ENCODE data around the gene LRCOL1.
"Not testable (repeated sequence)": the region's sequence is repeated elsewhere in the genome, so short reads cannot be mapped to it uniquely, and the experiment has no call there.

LRCOL1 gene

DNA sequence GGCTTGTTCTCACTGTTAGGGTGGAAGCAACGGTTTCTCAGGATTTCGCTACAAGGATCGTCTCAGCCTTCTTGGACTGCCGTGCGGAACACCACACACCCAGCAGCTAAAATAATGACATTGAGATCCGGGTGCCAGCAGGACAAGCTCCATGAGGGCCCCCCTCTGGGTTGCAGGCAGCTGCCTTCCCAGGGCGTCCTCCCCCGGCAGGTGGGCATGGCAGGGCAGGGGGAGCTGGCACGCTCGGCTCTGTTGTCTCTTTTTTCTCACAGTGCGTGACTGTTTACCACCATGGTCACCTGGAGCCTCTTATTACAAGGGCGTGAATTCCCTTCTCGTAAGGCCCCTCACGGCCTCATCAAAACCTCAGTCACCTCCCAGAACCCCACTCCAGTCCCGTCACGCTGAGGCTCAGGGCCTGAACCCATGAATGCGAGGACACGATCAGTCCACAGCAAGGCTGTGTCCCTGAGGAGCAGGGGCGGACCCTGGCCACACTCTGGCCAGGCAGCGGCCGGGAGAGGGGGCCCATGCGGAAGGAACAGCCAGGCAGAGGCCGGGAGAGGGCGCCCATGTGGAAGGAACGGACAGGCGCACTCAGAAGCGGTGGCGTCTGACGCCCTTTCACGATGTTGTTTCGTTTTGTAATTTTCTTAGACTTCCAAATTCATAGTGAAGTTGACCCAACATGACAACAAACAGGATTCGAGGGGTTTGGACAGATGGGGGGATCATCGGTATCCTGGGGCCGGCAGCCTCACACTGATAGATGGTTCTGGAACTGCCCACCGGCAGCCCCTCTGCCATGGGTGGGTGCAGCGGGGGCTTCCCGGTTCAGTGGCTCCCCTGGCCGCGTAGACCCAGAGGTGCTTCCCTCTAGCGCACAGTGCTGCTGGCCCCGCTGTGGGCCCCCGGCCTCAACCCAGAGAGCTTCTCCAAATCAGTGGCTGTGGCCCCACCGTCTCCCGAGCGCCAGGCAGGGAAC lies 10.0 kb downstream of the LRCOL1 start:
- DNase-seq, result peak; percentile 36

DNA sequence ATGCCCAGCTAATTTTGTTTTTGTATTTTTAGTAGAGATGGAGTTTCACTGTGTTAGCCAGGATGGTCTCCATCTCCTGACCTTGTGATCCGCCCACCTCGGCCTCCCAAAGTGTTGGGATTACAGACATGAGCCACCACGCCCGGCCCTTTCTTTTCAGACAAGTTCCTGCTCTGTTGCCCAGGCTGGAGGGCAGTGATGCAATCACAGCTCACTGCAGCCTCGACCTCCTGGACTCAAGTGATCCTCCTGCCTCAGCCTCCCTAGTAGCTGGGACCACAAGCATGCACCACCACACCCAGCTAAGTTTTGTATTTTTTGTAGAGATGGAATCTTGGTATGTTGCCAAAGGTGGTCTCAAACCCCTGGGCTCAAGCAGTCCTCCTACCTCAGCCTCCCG lies 10.9 kb downstream of the LRCOL1 start:
- not testable (repeated sequence) for DNase-seq

DNA sequence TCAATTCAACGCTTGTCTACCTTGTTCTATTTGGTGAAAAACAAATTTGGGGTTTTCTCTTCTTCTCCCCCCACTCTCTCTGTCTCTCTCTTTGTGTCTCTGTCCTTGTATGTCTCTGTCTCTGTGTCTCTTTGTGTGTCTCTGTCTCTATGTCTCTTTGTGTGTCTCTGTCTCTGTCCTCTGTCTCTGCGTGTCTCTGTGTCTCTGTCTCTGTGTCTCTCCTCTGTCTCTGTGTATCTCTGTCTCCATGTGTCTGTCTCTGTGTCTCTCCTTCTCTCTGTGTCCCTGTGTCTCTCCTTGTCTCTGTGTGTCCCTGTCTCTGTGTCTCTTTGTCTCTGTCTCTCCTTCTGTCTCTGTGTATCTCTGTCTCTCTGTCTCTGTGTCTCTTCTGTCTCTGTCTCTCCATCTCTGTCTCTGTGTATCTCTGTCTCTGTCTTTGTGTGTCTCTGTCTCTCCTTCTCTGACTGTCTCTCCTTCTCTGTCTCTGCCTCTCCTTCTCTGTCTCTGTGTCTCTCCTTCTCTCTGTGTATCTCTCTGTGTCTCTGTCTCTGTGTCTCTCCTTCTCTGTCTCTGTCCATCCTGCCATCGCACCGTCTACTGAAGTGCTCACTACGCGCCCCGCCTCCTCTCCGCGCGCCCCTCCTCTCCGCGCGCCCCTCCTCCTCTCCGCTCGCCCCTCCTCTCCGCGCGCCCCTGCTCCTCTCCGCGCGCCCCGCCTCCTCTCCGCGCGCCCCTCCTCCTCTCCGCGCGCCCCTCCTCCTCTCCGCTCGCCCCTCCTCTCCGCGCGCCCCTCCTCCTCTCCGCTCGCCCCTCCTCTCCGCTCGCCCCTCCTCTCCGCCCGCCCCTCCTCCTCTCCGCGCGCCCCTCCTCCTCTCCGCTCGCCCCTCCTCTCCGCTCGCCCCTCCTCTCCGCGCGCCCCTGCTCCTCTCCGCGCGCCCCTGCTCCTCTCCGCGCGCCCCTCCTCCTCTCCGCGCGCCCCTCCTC lies 12.8 kb downstream of the LRCOL1 start:
- DNase-seq, result no peak

DNA sequence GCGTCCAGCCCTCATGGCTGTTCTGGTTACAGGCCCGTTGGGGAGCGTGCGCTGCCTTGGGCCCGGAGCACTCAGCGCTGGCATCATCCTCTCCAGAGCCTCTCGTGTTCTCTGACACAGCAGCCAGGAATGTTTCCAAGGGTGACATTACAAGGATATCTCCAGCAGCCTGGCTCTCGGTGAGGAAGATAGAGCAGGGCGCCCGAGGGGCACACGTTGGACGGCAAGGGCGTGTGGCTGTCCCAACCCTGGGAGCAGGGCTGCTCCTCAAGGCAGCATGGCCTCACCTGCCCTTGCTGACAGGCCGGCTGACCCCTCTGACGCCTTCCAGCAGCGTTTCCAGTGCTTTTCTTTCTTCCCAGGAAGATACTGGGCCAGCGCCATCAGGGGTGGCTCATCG lies 14.4 kb downstream of the LRCOL1 start:
- no peak for DNase-seq

DNA sequence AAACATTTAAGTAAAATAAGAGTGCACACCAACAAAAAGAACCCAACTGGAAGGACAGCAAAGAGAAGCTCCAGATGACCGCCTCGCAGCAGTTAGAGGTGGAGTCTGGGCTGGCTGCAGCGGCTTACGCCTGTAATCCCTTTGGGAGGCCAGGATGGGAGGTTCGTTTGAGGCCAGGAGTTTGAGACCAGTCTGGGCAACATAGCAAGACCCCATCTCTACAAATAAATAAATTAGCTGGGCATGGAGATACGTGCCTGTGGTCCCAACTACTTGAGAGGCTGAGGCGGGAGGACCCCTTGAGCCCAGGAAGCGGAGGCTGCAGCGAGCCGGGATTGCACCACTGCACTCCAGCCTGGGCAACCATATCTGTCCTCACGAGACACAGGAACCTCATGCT lies 15.2 kb downstream of the LRCOL1 start:
- no peak for DNase-seq

DNA sequence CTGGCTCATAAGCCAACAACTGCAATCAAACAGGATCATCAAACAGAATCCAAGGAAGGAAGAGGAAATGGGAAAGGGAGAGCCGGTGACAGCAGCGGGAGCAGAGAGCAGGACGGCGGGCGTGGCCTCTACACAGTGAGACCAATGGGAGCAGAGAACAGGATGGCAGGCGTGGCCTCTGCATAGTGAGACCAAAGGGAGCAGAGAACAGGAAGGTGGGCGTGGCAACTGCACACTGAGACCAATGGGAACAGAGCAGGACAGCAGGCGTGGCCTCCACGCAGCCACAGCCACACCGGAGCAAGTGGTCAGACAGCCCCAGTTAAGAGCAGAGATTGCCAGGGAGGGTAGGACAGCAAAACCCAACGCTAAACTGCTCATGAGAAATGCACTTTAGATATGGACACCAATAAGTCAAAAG lies 16.4 kb downstream of the LRCOL1 start:
- peak; percentile 96 for DNase-seq

DNA sequence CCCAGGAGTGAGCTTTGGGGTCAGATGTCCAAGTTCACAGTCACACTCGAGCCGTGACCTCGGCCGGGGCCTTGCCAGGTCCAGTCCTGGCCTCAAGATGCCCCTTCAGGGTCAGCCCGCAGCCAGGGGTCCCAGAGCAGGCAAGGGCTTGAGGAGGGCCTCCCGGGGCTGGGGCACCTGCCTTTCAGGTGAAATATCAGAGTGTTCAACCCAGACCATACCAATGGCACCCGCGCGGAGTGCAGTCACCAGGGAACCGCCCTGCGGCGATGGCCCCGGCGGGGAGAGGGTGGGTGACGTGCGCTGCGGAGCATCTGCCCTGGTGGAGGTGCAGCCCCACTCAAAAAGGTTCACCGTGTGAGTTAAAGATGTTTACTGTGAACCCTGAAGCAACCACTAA lies 16.9 kb downstream of the LRCOL1 start:
- no peak for DNase-seq

DNA sequence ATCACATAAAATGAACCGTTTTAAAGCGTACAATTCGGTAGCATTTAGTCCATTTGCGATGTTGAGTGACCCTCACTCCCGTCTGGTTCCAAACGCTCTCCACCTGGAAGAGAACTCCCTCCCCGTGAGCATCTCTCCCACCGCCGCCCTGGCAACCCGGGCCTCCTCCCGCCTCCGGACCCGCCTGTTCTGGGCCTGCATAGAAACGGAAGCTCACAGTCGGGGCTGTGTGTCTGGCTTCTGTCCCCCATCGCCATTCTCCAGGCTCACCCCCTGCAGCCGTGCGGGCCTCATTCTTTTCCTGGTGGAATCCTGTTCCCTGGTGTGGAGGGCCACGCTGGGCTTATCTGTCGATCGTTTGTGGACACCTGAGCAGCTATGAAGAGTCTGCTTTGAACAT lies 17.3 kb downstream of the LRCOL1 start:
- DNase-seq, result no peak

DNA sequence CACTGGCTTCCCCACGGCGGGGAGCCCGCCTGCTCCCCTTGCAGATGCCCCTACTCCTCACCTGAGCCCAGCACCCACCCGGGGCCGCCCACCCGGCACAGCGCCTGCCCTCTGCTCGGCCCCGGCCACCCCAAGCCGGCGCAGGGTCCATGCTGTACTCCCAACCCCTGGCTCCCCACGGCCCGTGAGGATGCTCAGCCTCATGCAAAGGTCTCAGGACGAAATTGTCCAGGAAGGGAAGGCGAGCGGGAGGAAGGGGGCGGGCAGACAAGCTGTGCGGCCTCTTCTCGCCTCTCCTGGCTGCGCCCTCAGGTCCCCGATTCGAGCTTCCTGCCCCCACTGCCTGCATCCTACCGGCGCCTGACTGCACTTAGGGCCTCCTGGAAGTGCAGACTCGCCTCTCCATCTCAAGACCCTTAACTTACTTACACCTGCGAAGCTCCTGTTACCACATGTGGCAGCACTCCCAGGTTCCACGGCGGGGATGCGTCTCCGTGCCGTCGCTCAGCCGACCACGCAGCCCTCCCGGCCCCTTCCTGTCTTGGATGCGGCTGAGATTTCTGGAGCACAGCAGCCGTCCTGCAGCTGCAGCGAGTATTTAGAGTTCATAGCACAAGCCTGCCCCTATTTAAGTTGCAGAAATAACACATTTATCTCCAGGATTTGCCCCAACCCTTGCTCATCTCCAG lies 18.0 kb downstream of the LRCOL1 start:
- no peak for DNase-seq

DNA sequence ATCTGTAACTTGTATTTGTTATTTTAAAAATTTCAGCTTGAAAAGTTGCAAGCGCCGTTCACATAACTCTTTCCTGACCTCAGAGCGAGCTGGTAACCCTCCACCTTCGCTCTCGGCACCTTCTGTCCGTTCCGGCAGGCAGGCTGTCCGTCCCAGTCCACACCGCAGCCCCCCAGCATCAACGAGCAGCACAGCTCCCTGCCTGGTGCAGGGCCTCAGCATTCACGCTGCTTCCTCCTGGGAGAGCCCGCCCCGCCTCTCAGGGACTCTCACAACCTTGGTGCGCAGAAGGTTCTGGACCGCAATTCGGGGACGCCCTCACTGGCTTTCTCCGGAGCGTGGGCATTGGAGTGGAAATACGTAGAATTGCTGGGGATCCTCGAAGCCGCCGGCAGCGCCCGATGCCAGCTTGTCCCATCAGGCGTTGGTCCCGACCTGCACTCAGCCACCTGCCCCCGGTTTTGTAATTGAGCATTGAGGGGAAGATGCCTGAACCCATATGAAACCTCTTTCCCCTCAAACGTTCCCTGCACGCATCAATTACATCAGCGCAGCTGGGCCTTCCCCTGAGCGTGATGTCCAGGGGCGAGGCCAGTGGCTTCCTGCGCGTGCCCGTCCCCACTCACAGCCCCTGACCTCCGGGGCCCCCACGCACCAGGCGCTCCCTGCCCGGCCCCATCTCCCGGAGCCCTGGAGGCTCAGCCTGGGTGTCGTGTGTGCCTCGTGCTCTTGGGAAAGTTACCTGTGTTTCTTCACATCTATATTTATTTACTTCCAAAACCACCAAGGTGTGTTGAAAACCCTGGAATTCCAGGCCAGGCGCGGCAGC lies 19.1 kb downstream of the LRCOL1 start:
- DNase-seq, result no peak

DNA sequence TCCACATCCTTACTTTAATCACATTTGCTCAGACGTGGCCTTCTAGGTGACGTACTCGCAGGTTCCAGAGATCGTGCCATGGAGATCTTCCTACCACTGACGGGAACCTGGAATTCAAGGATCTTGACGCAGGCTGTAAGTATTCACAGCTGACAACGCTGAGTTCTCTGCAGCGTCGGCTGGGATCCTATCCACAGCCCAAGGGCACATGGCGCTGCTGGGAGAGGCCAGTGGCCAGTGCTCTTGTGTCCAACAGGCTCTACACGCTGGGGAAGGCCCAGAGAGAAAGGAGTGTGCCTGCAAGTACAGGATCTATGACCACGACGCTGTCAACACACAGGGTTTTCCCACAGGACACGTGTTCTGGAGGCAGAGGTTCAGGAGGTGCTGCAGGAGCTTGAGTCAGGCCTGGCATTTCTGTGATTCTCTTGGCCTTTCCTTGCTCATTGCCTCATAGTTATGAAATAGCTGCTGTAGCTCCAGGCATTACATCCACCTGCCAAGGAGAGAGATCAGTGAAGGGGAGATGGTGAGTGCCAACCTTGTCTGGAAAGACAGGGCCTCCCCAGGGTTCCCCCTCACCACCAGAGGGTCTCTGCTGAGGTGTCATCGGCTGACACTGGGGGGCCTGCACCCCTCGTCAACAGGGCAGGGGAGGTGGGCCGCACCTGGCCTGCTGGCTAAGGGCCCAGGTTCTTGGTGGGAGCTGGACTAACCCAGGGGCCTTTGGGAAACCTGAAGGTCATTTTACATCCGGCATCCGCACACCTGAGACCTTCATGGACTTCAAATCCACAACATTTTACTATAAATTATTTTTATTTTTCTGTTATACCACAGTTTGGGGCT lies 21.3 kb downstream of the LRCOL1 start:
- no peak for DNase-seq

DNA sequence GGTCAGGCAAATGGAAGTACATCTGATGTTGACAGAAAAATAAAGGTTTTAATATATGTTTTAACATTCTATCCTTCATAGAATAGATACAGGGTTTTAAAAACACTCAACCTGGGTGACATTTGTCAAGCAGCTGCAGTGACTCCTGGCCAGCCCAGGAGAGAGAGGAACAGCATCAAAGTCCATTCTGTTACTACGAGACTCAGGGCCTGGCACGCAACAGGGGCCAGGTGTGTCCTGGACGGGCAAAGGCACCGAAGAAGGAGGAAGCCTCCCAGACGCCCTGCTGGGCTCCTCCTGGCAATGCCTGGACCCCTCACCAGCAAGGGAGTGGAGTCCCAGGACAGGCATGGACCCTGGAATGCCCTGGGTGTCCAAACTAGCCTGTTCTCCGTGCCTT lies 22.1 kb downstream of the LRCOL1 start:
- no peak for DNase-seq

DNA sequence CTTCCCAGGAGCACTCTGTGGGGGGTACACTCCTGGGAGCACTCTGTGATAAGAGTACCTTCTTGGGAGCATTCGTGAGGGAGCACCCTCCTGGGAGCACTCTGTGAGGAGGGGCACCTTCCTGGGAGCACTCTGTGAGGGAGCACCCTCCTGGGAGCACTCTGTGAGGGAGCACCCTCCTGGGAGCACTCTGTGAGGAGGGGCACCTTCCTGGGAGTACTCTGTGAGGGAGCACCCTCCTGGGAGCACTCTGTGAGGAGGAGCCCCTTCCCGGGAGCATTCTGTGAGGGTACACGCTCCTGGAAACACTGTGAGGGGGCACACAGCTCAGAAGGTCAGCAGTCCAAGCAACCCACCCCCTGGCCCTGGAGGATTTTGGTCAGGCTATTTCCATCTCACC lies 22.6 kb downstream of the LRCOL1 start:
- DNase-seq, result no peak

DNA sequence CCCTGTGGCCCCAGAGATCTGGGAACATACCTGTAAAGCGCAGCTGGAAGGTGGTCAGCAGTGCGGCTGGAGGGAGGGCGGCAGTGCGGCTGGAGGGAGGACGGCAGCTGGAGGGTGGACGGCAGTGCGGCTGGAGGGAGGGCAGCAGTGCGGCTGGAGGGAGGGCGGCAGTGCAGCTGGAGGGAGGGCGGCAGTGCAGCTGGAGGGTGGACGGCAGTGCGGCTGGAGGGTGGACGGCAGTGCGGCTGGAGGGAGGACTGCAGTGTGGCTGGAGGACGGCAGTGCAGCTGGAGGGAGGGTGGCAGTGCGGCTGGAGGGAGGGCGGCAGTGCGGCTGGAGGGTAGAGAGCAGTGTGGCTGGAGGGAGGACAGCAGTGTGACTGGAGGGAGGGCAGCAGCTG lies 23.5 kb downstream of the LRCOL1 start:
- no peak for DNase-seq

DNA sequence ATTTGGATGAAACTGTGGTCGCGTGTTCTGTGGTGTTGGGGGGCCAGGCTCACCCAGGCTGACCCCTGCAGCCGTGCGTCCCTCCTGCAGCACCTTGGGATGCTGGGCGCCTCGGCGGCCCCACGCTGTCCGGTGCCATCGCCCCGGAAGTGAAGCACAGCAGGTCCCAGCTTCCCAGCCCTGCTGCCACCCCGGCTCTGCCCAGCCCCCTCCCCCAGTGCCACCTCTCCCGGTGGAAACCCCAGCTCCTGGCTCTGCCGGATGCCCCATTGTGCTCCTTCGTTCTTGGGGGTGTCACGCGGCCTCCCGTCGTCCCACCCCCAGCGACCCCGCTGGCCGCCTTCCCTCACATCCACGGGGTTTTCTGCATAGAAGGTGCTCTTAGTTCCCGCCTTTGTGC lies 25.2 kb downstream of the LRCOL1 start:
- no peak for DNase-seq

DNA sequence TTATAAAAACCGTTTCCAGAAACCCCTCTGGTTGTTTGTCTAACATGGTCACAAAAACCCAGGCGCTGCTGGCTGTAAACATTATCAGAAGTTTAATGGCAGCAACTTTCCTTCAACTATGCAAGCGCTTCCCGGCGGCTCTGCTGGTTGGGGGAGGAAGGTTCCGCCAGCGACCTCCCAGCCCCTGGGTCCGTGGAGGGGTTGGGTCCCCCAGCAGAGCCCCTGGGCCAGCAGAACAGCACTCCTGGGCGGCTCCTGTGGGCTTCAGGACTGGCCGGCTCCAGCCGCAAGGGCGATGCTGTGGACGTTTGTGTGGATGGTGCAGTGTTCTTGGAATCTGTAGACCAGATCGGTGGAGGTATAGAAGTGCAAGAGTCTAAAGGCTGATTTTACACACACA lies 26.0 kb downstream of the LRCOL1 start:
- no peak for DNase-seq

DNA sequence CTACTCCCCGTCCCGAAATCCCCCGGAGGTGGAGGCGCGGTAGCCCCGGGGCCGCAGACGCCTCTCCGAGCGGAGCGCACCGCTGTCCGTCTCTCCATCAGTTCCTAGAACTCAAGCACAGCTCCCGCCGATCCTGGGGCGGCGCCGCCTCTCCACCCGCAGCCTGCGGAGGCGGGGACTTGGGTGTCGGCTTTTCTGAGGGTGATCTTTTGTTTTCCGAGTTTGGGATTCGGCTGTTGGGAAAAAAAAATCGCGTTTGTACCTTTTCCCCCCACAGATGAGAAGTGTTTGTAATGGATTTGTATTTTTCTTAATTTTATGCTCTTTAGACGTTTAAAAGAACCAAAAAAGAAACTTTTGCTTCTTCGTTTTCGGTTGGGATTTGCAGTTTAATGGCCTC lies 26.6 kb downstream of the LRCOL1 start:
- DNase-seq, result no peak

DNA sequence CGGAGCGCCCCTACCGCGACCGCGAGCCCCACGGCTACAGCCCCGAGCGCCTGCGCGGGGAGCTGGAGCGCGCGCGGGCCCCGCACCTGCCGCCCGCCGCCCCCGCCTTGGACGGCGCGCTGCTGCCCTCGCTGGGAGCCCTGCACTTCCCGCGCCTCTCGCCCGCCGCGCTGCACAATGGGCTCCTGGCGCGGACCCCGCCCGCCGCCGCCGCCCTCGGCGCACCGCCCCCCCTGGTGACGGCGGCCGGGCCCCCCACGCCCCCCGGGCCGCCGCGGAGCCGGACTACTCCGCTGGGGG lies 27.0 kb downstream of the LRCOL1 start:
- DNase-seq, result no peak

DNA sequence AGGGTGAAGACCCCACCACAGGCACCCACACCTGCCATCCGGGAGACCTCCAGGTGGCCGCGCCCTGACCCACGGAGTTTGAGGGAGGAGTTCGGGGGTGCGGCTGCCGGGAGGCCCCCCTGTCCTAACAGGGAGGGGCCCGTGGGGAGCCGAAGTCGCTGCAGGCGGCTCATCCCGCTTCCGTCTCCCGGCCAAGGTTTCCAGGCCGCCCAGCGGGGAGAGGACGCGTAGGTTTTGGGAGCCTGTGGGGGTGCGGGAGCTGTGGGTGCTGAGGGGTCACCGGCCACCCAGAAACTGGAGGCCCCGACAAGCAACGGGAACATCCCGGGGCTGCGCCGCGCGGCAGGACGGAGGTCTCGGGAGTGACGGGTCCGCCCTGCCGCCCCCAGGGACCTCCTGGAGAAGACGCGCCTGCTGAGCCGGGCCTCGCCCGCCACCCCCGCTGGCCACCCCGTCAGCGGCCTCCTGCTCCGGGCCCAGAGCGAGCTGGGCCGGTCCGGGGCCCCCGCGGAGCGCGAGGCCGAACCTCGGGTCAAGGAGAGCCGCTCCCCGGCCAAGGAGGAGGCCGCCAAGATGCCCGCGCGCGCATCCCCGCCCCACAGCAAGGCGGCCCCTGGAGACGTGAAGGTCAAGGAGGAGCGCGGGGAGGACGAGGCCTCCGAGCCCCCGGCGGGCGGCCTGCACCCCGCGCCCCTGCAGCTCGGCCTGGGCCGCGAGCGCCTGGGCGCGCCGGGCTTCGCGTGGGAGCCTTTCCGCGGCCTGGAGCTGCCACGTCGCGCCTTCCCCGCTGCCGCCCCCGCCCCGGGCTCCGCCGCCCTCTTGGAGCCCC lies 27.6 kb downstream of the LRCOL1 start:
- no peak for DNase-seq

DNA sequence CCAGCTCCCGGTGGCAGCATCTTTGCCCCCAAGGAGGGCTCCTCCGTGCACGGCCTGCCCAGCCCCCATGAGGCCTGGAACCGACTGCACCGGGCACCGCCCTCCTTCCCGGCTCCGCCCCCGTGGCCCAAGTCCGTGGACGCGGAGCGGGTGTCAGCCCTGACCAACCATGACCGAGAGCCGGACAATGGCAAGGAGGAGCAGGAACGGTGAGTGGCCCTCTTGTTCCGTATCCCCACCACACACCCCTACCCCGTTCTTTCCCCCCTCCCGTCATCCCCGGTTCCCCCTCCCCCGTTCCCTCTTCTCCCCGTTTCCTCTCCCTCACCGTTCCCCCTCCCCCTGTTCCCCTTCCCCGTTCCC lies 28.3 kb downstream of the LRCOL1 start:
- no peak for DNase-seq

Data from DMS153 (cell line).